GM12878 (cell line): Measurements from ENCODE around the gene VGLL3. TPM values are rescaled to one million over a fixed set of nuclear protein-coding genes. Genes with fewer than 3 reads are reported as not detected.

ENCODE experiments used
- BHLHE40 ChIP-seq, 2 experiments: fragments of 450-650 bp in 1 of 2; IDR thresholded peaks; 2 replicates each; pipeline ENCODE4 v1.6.1; 2011 to 2017; ENCODE audit warnings: low read depth in 2 of 2, borderline replicate concordance in 1 of 2, improper control_type of control experiment in 1 of 2, low read length in 1 of 2, mild to moderate bottlenecking in 1 of 2
- GATAD2B ChIP-seq: fragments of 450-650 bp; conservative IDR thresholded peaks from 2 replicates; pipeline ENCODE4 v1.6.1; 2017; ENCODE audit warnings: low read depth, mild to moderate bottlenecking, moderate library complexity
- LARP7 ChIP-seq: fragments of 450-650 bp; IDR thresholded peaks from 2 replicates; pipeline ENCODE4 v1.6.1; 2017; ENCODE audit warnings: mild to moderate bottlenecking
- PRDM15 ChIP-seq: fragments of 450-650 bp; formaldehyde crosslinking; IDR thresholded peaks from 2 replicates; pipeline ENCODE4 v1.4.0; 2020; ENCODE audit warnings: mild to moderate bottlenecking, moderate library complexity
- STAT3 ChIP-seq: IDR thresholded peaks from 2 replicates; pipeline ENCODE4 v1.6.1; 2011; ENCODE audit warnings: low read depth, low read length, improper control_type of control experiment
- ZNF592 ChIP-seq: fragments of 450-650 bp; IDR thresholded peaks from 2 replicates; pipeline ENCODE4 v1.6.1; 2017; ENCODE audit warnings: mild to moderate bottlenecking, moderate library complexity
- ZZZ3 ChIP-seq: IDR thresholded peaks from 2 replicates; pipeline ENCODE4 v1.6.1; 2011; ENCODE audit warnings: low read depth; ENCODE audit not compliant: control insufficient read depth, insufficient read length
- polyA plus RNA-seq, 11 experiments: library from polyadenylated mRNA; depleted of rRNA in 4 of 11; unstranded in 6 of 11; stranded (reverse) in 5 of 11; fragments of >200 nt; fragmentation: Nextera tagmentation in 4 of 11; fragmentation: Illumina TruSeq in 1 of 11; extraction: Ambion mirVana in 4 of 11; extraction: Trizol in 1 of 11; gene quantifications; 1 replicate in 1 of 11; 2 replicates in 10 of 11; pipeline versions ENCODE4 v1.2.1 to v1.2.3, GENCODE V29; 2011 to 2016; ENCODE audit warnings: inconsistent platforms in 2 of 11, missing spikeins in 2 of 11, low read depth in 1 of 11
- total RNA-seq, 4 experiments: library from RNA; depleted of rRNA in 3 of 4; stranded (reverse); fragments of >200 nt in 3 of 4; fragmentation: Illumina TruSeq in 1 of 4; extraction: Trizol in 1 of 4; gene quantifications; 2 replicates each; pipeline versions ENCODE4 v1.2.1 to v1.2.3, GENCODE V29; 2013 to 2021

The VGLL3 gene
- total and polyA plus RNA-seq, 10 of the 15 experiments (the other 5 are each of a cell fraction or from before 2014, with no cell fraction given): 0.05 TPM; not detected in 9

- TF ChIP-seq PRDM15 (CRISPR knock-in tag) (no peak), ZZZ3 (no peak), BHLHE40 (IDR thresholded peaks at IDR 0.05; ENCODE audit: borderline replicate concordance in 1 of 2, low read depth in 2 of 2, low read length in 1 of 2) (no peak), STAT3 (no peak), GATAD2B (no peak), ZNF592 (no peak), LARP7 (no peak)
Observed at GRCh38 chr3:86942206-86942605, 48.7 kb downstream of the VGLL3 start (continued).
